ENCODE measurements around the gene CCSER1. TPM values are rescaled to one million over a fixed set of nuclear protein-coding genes. Genes with fewer than 3 reads are reported as not detected.

The CCSER1 gene
- total RNA-seq, 6 donors from 2014 or later, result 4.4 to 26.1 (median 13.8) TPM

GRCh38 chr4:90328558-90328957 is 201.4 kb downstream of the CCSER1 start:
- H3K27ac ChIP-seq, result no peak overlapping the region
- TF ChIP-seq EP300 (IDR thresholded peaks at IDR 0.05) (no peak), POLR2AphosphoS5 (IDR thresholded peaks at IDR 0.05) (no peak), CTCF (IDR thresholded peaks at IDR 0.05) (no peak), POLR2A (IDR thresholded peaks at IDR 0.05) (no peak)
- no peaks in the 10 kb centered on the region for H3K27me3 ChIP-seq
- WGBS, 2 donors, result 26 to 29% methylated on average over 2 of the region's 2 CpGs
- H3K4me3 ChIP-seq, result no peak overlapping the region
- ATAC-seq (ENCODE audit: low FRiP score in 2 of 2) (peak in 1 of 2 donors; percentile 24), DNase-seq (no peak)
- H3K4me1 ChIP-seq, result no peaks in the 10 kb centered on the region
- no peaks in the 10 kb centered on the region for H3K9me3 ChIP-seq
- H3K36me3 ChIP-seq, result no peaks in the 10 kb centered on the region

- WGBS, 2 donors, result 61 to 63% methylated on average over 3 of the region's 3 CpGs
- no peaks in the 10 kb centered on the region for H3K36me3 ChIP-seq
- DNase-seq (no peak), ATAC-seq (ENCODE audit: low FRiP score in 2 of 2) (no peak)
- H3K4me3 ChIP-seq, result no peak overlapping the region
- H3K27me3 ChIP-seq, result no peaks in the 10 kb centered on the region
- no peaks in the 10 kb centered on the region for H3K9me3 ChIP-seq
- no peak overlapping the region for H3K27ac ChIP-seq
- TF ChIP-seq POLR2AphosphoS5 (IDR thresholded peaks at IDR 0.05), result no peak
- no peak for TF ChIP-seq POLR2A (IDR thresholded peaks at IDR 0.05)
- TF ChIP-seq CTCF (IDR thresholded peaks at IDR 0.05), result no peak
- no peak for TF ChIP-seq EP300 (IDR thresholded peaks at IDR 0.05)
- no peaks in the 10 kb centered on the region for H3K4me1 ChIP-seq
Measured at GRCh38 chr4:90330546-90330945, 203.4 kb downstream of the CCSER1 start.

GRCh38 chr4:90345549-90346215 is 218.5 kb downstream of the CCSER1 start:
- WGBS, 2 donors, result 79 to 81% methylated on average over 3 of the region's 3 CpGs
- no peak for ATAC-seq (ENCODE audit: low FRiP score in 2 of 2)

GRCh38 chr4:90349636-90350035 is 222.4 kb downstream of the CCSER1 start:
- WGBS, 2 donors, result 60 to 63% methylated on average over 2 of the region's 2 CpGs
- ATAC-seq (ENCODE audit: low FRiP score in 2 of 2), result no peak
- no peaks in the 10 kb centered on the region for H3K9me3 ChIP-seq

More at GRCh38 chr4:90345549-90346215, 218.5 kb downstream of the CCSER1 start:
- no peak for DNase-seq
- Histone ChIP-seq H3K27ac (no peak overlapping the region), H3K9me3 (no peaks in the 10 kb centered on the region), H3K4me3 (no peak overlapping the region), H3K36me3 (no peaks in the 10 kb centered on the region), H3K4me1 (no peaks in the 10 kb centered on the region), H3K27me3 (no peaks in the 10 kb centered on the region)
- no peak for TF ChIP-seq EP300 (IDR thresholded peaks at IDR 0.05)
- no peak for TF ChIP-seq POLR2AphosphoS5 (IDR thresholded peaks at IDR 0.05)
- no peak for TF ChIP-seq POLR2A (IDR thresholded peaks at IDR 0.05)
- TF ChIP-seq CTCF (IDR thresholded peaks at IDR 0.05), result no peak

More at GRCh38 chr4:90349636-90350035, 222.4 kb downstream of the CCSER1 start:
- H3K36me3 ChIP-seq, result no peaks in the 10 kb centered on the region
- H3K4me3 ChIP-seq, result no peak overlapping the region
- TF ChIP-seq EP300 (IDR thresholded peaks at IDR 0.05), result no peak
- TF ChIP-seq POLR2A (IDR thresholded peaks at IDR 0.05), result no peak
- TF ChIP-seq CTCF (IDR thresholded peaks at IDR 0.05), result no peak
- no peak for TF ChIP-seq POLR2AphosphoS5 (IDR thresholded peaks at IDR 0.05)
- no peak for DNase-seq
- no peaks in the 10 kb centered on the region for H3K27me3 ChIP-seq
- H3K4me1 ChIP-seq, result no peaks in the 10 kb centered on the region
- no peak overlapping the region for H3K27ac ChIP-seq

Measured in upper lobe of left lung (tissue), 6 donors.